Breast epithelium (tissue), 3 donors: ENCODE results near the gene WDFY2.

Source experiments
- POLR2A ChIP-seq: fragments of 450-650 bp; IDR thresholded peaks from one replicate; pipeline ENCODE4 v1.6.1; 2016; ENCODE audit warnings: antibody characterized with exemption, mild to moderate bottlenecking, moderate library complexity
- POLR2AphosphoS5 ChIP-seq, 3 donors: sonication (generic); formaldehyde crosslinking; IDR thresholded peaks; one replicate each; pipeline ENCODE4 v1.6.1; 2017; ENCODE audit warnings: antibody characterized with exemption in 3 of 3
- TF ChIP-seq, protein P1 (sequence below), 3 donors: fragments of 450-650 bp; IDR thresholded peaks; one replicate each; pipeline ENCODE4 v1.5.1; 2016 to 2017; ENCODE audit warnings: antibody characterized with exemption in 3 of 3, mild to moderate bottlenecking in 3 of 3, moderate library complexity in 3 of 3

DNA sequence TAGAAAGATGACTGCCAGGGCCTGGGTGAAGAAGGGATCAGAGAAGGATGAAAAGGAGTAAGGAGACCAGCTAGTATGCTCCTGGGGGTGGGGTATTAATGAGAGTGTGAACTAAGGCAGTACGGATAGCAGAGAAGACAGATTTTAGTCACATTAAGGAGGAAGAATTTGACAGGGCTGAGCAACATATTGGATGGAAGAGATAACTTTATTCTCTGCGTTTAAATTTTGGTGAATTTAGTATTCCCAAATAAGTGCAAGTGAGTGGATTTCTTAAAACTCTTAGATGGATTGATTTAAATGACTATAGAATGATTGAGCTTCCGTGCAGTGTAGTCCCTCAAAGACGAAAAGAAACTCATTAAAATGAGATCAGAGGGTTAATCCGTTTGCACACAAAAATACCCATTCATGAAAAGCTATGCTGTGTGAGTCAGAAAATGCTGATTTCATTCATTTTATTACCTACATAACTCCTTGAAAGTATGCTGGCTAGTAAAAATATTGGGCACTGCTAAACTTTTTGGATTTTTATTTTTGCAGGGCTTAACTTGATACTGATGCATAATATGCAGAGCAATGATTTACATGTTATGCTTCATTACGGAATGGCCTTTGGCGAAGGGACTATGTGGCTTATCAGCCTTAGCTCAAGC, 54.1 kb downstream of the WDFY2 start:
- TF ChIP-seq, protein P1, sequence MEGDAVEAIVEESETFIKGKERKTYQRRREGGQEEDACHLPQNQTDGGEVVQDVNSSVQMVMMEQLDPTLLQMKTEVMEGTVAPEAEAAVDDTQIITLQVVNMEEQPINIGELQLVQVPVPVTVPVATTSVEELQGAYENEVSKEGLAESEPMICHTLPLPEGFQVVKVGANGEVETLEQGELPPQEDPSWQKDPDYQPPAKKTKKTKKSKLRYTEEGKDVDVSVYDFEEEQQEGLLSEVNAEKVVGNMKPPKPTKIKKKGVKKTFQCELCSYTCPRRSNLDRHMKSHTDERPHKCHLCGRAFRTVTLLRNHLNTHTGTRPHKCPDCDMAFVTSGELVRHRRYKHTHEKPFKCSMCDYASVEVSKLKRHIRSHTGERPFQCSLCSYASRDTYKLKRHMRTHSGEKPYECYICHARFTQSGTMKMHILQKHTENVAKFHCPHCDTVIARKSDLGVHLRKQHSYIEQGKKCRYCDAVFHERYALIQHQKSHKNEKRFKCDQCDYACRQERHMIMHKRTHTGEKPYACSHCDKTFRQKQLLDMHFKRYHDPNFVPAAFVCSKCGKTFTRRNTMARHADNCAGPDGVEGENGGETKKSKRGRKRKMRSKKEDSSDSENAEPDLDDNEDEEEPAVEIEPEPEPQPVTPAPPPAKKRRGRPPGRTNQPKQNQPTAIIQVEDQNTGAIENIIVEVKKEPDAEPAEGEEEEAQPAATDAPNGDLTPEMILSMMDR (IDR thresholded peaks at IDR 0.05), result no peak
- no peak for TF ChIP-seq POLR2A
- TF ChIP-seq POLR2AphosphoS5 (IDR thresholded peaks at IDR 0.05), result no peak
